Transverse colon (tissue), 4 donors: ENCODE results near the gene LXN. TPM values are rescaled to one million over a fixed set of nuclear protein-coding genes. Genes with fewer than 3 reads are reported as not detected.

Experiments used
- DNase-seq: peaks from one replicate; pipeline ENCODE4 v3.0.0-alpha.2; 2019
- H3K27ac ChIP-seq, 4 donors: fragments of 200-600 bp; sonication (generic); 2 replicates each; pipeline ENCODE4 v1.5.1; 2016 to 2018; ENCODE audit warnings: inconsistent platforms in 4 of 4
- H3K27me3 ChIP-seq: fragments of 200-600 bp; sonication (generic); 2 replicates; pipeline ENCODE4 v1.5.1; 2017; ENCODE audit warnings: inconsistent platforms
- H3K36me3 ChIP-seq, 4 donors: fragments of 200-600 bp; sonication (generic); 2 replicates each; pipeline ENCODE4 v1.5.1; 2017 to 2019; ENCODE audit warnings: inconsistent platforms in 4 of 4
- H3K4me1 ChIP-seq, 4 donors: fragments of 200-600 bp; sonication (generic); 2 replicates each; pipeline ENCODE4 v1.5.1; 2017 to 2020; ENCODE audit warnings: inconsistent platforms in 4 of 4
- H3K4me3 ChIP-seq, 4 donors: fragments of 200-600 bp; sonication (generic); 1 replicate in 1 of 4; 2 replicates in 3 of 4; pipeline versions ENCODE4 v1.5.1 to v1.6.1; 2017 to 2019; ENCODE audit warnings: inconsistent platforms in 4 of 4
- H3K9me3 ChIP-seq, 2 donors: fragments of 200-600 bp; sonication (generic); 2 replicates each; pipeline ENCODE4 v1.5.1; 2017 to 2019; ENCODE audit warnings: inconsistent platforms in 2 of 2
- EP300 ChIP-seq: sonication (generic); formaldehyde crosslinking; IDR thresholded peaks from one replicate; pipeline ENCODE4 v1.6.1; 2017; ENCODE audit warnings: antibody characterized with exemption, low read depth
- POLR2A ChIP-seq: fragments of 450-650 bp; IDR thresholded peaks from one replicate; pipeline ENCODE4 v1.6.1; 2016; ENCODE audit warnings: antibody characterized with exemption, mild to moderate bottlenecking, moderate library complexity
- POLR2AphosphoS5 ChIP-seq, 3 donors: sonication (generic); formaldehyde crosslinking; IDR thresholded peaks; one replicate each; pipeline ENCODE4 v1.6.1; 2016; ENCODE audit warnings: antibody characterized with exemption in 3 of 3
- WGBS, 2 donors: methylation state at CpG; one replicate each; pipeline ENCODE4 v1.1.5; 2018; ENCODE audit warnings: low coverage in 1 of 2; 5-methylcytosine and 5-hydroxymethylcytosine counted together
- in situ Hi-C, 4 donors: fragments of 200-750 bp; cut with MboI; loops; one replicate each; pipeline versions ENCODE4 v1.15.0 to v1.15.1; 2017; ENCODE audit warnings: low sequenced_read_pairs in 3 of 4, low pct_ligation_motif_present in 1 of 4, low pct_unique_long_range_greater_than_20kb in 1 of 4
- intact Hi-C: fragments of 100-400 bp; cut with DNase I; formaldehyde crosslinking; loops from one replicate; pipeline ENCODE4 v1.15.1; 2023; ENCODE audit warnings: low total_unique reads
- total RNA-seq, 4 donors: library from RNA; depleted of rRNA; stranded (reverse); fragments of >200 nt; gene quantifications; one replicate each; pipeline ENCODE4 v1.1.0, GENCODE V29; 2016
- TF ChIP-seq, protein P1 (sequence below), 5 experiments: fragments of 200-600 bp in 3 of 5; fragments of 450-650 bp in 2 of 5; sonication (generic) in 3 of 5; IDR thresholded peaks; 1 replicate in 2 of 5; 2 replicates in 3 of 5; pipeline ENCODE4 v1.5.1; 2016 to 2017; ENCODE audit warnings: antibody characterized with exemption in 5 of 5, inconsistent platforms in 3 of 5, mild to moderate bottlenecking in 2 of 5, moderate library complexity in 1 of 5

Gene LXN
- total RNA-seq, 4 donors from 2014 or later: 22.2 to 55.8 (median 24.4) TPM

DNA sequence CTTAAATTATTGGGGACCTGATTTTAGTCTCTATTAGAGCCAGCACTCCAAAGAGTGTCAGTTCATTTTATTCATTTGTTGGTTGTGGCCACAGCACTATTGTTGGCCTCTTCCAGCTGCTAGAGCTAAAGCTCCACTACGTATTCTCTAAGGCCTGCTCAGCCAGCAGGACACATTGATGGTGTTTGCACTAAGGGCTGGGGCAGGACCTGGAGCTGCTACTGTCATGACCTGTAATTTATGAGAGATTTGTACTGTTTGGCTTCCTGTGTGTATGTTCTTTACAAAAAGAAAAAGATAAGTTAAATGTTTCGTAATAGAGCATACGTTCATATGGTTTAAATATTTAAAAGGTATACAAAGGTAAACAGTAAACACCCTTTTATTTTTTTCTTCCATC, 20.0 kb downstream of the LXN start:
- H3K9me3 ChIP-seq: no peaks in the 10 kb centered on the region
- TF ChIP-seq POLR2A (no peak), EP300 (no peak), POLR2AphosphoS5 (IDR thresholded peaks at IDR 0.05) (no peak)
- TF ChIP-seq, protein P1, sequence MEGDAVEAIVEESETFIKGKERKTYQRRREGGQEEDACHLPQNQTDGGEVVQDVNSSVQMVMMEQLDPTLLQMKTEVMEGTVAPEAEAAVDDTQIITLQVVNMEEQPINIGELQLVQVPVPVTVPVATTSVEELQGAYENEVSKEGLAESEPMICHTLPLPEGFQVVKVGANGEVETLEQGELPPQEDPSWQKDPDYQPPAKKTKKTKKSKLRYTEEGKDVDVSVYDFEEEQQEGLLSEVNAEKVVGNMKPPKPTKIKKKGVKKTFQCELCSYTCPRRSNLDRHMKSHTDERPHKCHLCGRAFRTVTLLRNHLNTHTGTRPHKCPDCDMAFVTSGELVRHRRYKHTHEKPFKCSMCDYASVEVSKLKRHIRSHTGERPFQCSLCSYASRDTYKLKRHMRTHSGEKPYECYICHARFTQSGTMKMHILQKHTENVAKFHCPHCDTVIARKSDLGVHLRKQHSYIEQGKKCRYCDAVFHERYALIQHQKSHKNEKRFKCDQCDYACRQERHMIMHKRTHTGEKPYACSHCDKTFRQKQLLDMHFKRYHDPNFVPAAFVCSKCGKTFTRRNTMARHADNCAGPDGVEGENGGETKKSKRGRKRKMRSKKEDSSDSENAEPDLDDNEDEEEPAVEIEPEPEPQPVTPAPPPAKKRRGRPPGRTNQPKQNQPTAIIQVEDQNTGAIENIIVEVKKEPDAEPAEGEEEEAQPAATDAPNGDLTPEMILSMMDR (IDR thresholded peaks at IDR 0.05): no peak
- no peak for DNase-seq
- H3K4me3 ChIP-seq: no peak overlapping the region
- in situ Hi-C loops: loop anchor here in 2 of 4 donors (10.0 kb wide), 2 partner anchors 132 to 142 kb away; no protein-coding TSS in a partner anchor
- WGBS, 2 donors: 67 to 76% methylated on average over 3 of the region's 3 CpGs
- intact Hi-C loops: no loop called here
- H3K27ac ChIP-seq: no peak overlapping the region
- peaks cover 0 to 63% (median 16%) of the 10 kb centered on the region in 4 donors for H3K36me3 ChIP-seq
- H3K27me3 ChIP-seq: no peaks in the 10 kb centered on the region
- no peaks in the 10 kb centered on the region for H3K4me1 ChIP-seq

DNA sequence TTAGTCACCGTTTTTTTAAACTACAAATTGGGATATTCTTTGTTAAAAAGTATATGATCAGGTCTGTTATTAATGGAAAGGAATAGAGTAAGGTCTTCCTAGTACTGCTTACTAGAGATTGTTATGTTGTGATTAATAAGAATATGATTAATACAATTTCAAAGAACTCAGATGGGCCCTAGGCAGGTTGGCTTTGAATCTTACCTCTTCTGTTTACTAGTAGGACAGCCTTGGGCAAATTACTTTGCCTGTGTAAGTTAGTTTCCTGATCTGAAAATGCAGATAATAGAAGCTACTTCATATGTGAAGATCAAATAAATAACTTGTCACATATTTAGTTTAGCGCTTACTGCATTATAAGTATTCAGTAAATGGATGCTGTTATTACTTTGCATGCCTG, 21.3 kb downstream of the LXN start:
- Histone ChIP-seq H3K4me1 (peaks cover 0 to 3% (median 0%) of the 10 kb centered on the region in 4 donors), H3K4me3 (no peak overlapping the region), H3K9me3 (no peaks in the 10 kb centered on the region), H3K27me3 (no peaks in the 10 kb centered on the region), H3K27ac (no peak overlapping the region), H3K36me3 (peaks cover 0 to 54% (median 16%) of the 10 kb centered on the region in 4 donors)
- intact Hi-C loops (no loop called here), in situ Hi-C loops (loop anchor here in 2 of 4 donors (10.0 kb wide), 2 partner anchors 134 to 144 kb away; no protein-coding TSS in a partner anchor)
- 90 to 97% methylated on average over 2 of the region's 2 CpGs for WGBS, 2 donors
- TF ChIP-seq, protein P1 (IDR thresholded peaks at IDR 0.05): no peak
- TF ChIP-seq POLR2A (no peak), EP300 (no peak), POLR2AphosphoS5 (IDR thresholded peaks at IDR 0.05) (no peak)
- no peak for DNase-seq

DNA sequence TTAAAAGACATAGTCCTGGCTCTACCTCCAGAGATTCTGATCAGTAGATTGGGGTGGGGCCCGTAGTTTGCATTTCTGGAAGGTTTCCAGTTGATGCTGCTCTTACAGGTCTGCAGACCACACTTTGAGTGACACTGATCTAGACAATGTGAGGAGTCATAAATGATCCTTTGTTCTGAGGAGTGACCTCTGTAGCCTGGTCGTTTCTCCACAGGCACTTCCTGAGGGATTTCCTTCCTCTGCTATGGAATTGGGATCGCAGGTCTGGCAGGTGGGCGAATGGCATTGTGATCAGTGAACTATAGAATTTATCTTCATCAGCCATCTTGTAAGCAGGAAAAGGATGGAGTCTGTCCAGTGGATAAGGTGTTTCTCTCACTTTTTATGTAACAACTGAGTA, 22.7 kb downstream of the LXN start:
- H3K27me3 ChIP-seq: no peaks in the 10 kb centered on the region
- no peak for DNase-seq
- H3K4me1 ChIP-seq: peaks cover 4 to 16% (median 6%) of the 10 kb centered on the region in 4 donors
- H3K36me3 ChIP-seq: peaks cover 0 to 43% (median 12%) of the 10 kb centered on the region in 4 donors
- no peak overlapping the region for H3K27ac ChIP-seq
- intact Hi-C loops: loop anchor here (10.0 kb wide), 1 partner anchor 1895 kb away; no protein-coding TSS in a partner anchor
- in situ Hi-C loops: loop anchor here in 2 of 4 donors (10.0 kb wide), 2 partner anchors 135 to 145 kb away; no protein-coding TSS in a partner anchor
- no peaks in the 10 kb centered on the region for H3K9me3 ChIP-seq
- 0 to 76% methylated on average over 1 to 4 of the region's 4 CpGs for WGBS, 2 donors
- no peak for TF ChIP-seq POLR2AphosphoS5 (IDR thresholded peaks at IDR 0.05)
- TF ChIP-seq, protein P1 (IDR thresholded peaks at IDR 0.05): no peak
- no peak for TF ChIP-seq EP300
- no peak for TF ChIP-seq POLR2A
- H3K4me3 ChIP-seq: no peak overlapping the region

DNA sequence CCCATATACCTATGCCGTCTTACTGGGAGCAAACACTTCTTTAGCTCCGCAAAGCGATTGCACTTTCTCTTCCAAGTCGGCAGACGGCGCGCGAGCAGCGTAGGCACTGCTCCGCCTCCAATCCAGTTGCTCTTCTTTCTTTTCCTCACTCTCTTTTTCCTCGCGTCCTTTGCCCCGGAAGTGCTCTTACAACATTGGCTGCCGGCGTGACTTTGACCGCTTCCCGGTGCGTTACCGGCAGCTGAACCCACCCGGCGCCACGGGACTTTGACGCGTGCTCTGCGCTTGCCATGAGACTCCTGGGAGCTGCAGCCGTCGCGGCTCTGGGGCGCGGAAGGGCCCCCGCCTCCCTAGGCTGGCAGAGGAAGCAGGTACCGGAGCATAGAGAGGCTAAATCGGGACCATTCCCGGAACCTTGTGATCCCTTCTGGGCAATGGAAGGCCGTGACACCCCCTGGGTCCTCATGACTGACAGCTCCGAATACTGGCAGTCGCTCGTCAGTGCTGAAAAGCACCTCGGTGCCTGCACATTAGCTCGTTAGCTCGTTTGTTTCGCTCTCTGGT, 28.0 kb downstream of the LXN start, which contains the start of gene GFM1:
TSS of gene GFM1 (plus strand) at position 183 of the 564 bp plus-strand sequence. CDS start at position 291, 108 bp downstream.
- intact Hi-C loops: loop anchor here (10.0 kb wide), 1 partner anchor 1900 kb away; no protein-coding TSS in a partner anchor
- H3K4me3 ChIP-seq: peak within 1 kb of the TSS; percentile 66 to 83 (median 80)
- H3K27me3 ChIP-seq: no peaks in the 10 kb centered on the region
- peak; percentile 77 to 84 (median 83) for TF ChIP-seq POLR2AphosphoS5 (IDR thresholded peaks at IDR 0.05)
- peak; percentile 65 for TF ChIP-seq POLR2A
- TF ChIP-seq, protein P1 (IDR thresholded peaks at IDR 0.05): peak; percentile 71 to 87 (median 77)
- TF ChIP-seq EP300: no peak
- H3K36me3 ChIP-seq: peaks cover 0 to 12% (median 4%) of the 10 kb centered on the region in 4 donors
- 0% methylated on average over 23 to 42 of the region's 42 CpGs for WGBS, 2 donors
- peak; percentile 94 for DNase-seq
- no peaks in the 10 kb centered on the region for H3K9me3 ChIP-seq
- in situ Hi-C loops: no loop called here
- H3K27ac ChIP-seq: peak within 1 kb of the TSS; percentile 79 to 89 (median 88)
- H3K4me1 ChIP-seq: peaks cover 4 to 21% (median 6%) of the 10 kb centered on the region in 4 donors
